GM12878 (cell line): ENCODE data around the gene ARHGEF3. TPM values are rescaled to one million over a fixed set of nuclear protein-coding genes. Genes with fewer than 3 reads are reported as not detected.
A peak's percentile ranks its signal among the peaks of the same experiment; 100 is the strongest.

Source experiments
- BACH1 ChIP-seq: fragments of 450-650 bp; IDR thresholded peaks from 2 replicates; pipeline ENCODE4 v1.6.1; 2017; ENCODE audit warnings: mild to moderate bottlenecking, borderline replicate concordance
- CHD1 ChIP-seq: IDR thresholded peaks from 2 replicates; pipeline ENCODE4 v1.6.1; 2012; ENCODE audit warnings: low read depth, low read length, improper control_type of control experiment
- CREB1 ChIP-seq: IDR thresholded peaks from 2 replicates; pipeline ENCODE4 v1.6.1; 2012; ENCODE audit warnings: low read depth, mild to moderate bottlenecking, inconsistent platforms
- ELK1 ChIP-seq: IDR thresholded peaks from 2 replicates; pipeline ENCODE4 v1.6.1; 2012; ENCODE audit warnings: low read depth, low read length, improper control_type of control experiment
- EP300 ChIP-seq, 2 experiments: fragments of 150-350 bp in 1 of 2; IDR thresholded peaks; 2 replicates each; pipeline ENCODE4 v1.6.1; 2011 to 2012; ENCODE audit warnings: low read depth in 2 of 2, low read length in 2 of 2, borderline replicate concordance in 1 of 2, improper control_type of control experiment in 1 of 2, inconsistent platforms in 1 of 2; ENCODE audit not compliant: control insufficient read depth in 1 of 2
- EZH2 ChIP-seq: IDR thresholded peaks from 2 replicates; pipeline ENCODE4 v1.6.1; 2012; ENCODE audit warnings: low read depth, mild to moderate bottlenecking, control low read depth, inconsistent platforms, low read length, borderline replicate concordance; ENCODE audit not compliant: control insufficient read depth
- FOXK2 ChIP-seq: fragments of 450-650 bp; IDR thresholded peaks from 2 replicates; pipeline ENCODE4 v1.6.1; 2017; ENCODE audit warnings: mild to moderate bottlenecking, moderate library complexity
- HSF1 ChIP-seq: fragments of 150-350 bp; IDR thresholded peaks from 2 replicates; pipeline ENCODE4 v1.6.1; 2014; ENCODE audit warnings: mild to moderate bottlenecking, low read depth, low read length
- KAT2A ChIP-seq: conservative IDR thresholded peaks from 2 replicates; pipeline ENCODE4 v1.6.1; 2011; ENCODE audit warnings: low read depth, low read length; ENCODE audit not compliant: control insufficient read depth
- NBN ChIP-seq: fragments of 450-650 bp; IDR thresholded peaks from 2 replicates; pipeline ENCODE4 v1.6.1; 2016
- NFIC ChIP-seq: IDR thresholded peaks from 2 replicates; pipeline ENCODE4 v1.6.1; 2012; ENCODE audit warnings: low read depth, mild to moderate bottlenecking, inconsistent platforms, low read length, moderate library complexity
- NFXL1 ChIP-seq: fragments of 450-650 bp; IDR thresholded peaks from 2 replicates; pipeline ENCODE4 v1.6.1; 2017; ENCODE audit warnings: antibody characterized with exemption, mild to moderate bottlenecking, borderline replicate concordance
- PAX8 ChIP-seq: fragments of 450-650 bp; IDR thresholded peaks from 2 replicates; pipeline ENCODE4 v1.6.1; 2017; ENCODE audit warnings: mild to moderate bottlenecking, moderate library complexity
- PBX3 ChIP-seq: IDR thresholded peaks from 2 replicates; pipeline ENCODE4 v1.6.1; 2011; ENCODE audit warnings: mild to moderate bottlenecking, low read depth, low read length, moderate library complexity; ENCODE audit not compliant: insufficient replicate concordance
- PML ChIP-seq: IDR thresholded peaks from 2 replicates; pipeline ENCODE4 v1.6.1; 2012; ENCODE audit warnings: low read length, inconsistent platforms
- POU2F2 ChIP-seq: IDR thresholded peaks from 3 replicates; pipeline ENCODE4 v1.6.1; 2011; ENCODE audit warnings: low read depth, mild to moderate bottlenecking, low read length, borderline replicate concordance
- PRDM15 ChIP-seq: fragments of 450-650 bp; formaldehyde crosslinking; IDR thresholded peaks from 2 replicates; pipeline ENCODE4 v1.4.0; 2020; ENCODE audit warnings: mild to moderate bottlenecking, moderate library complexity
- TARDBP ChIP-seq: IDR thresholded peaks from 2 replicates; pipeline ENCODE4 v1.6.1; 2016; ENCODE audit warnings: borderline replicate concordance
- USF1 ChIP-seq: IDR thresholded peaks from 2 replicates; pipeline ENCODE4 v1.6.1; 2011; ENCODE audit warnings: borderline replicate concordance, low read depth, mild to moderate bottlenecking, moderate library complexity, mixed read lengths, low read length; ENCODE audit not compliant: insufficient read depth; ENCODE audit errors: extremely low read length
- ZNF207 ChIP-seq: fragments of 450-650 bp; IDR thresholded peaks from 2 replicates; pipeline ENCODE4 v1.6.1; 2014; ENCODE audit warnings: antibody characterized with exemption, mild to moderate bottlenecking, borderline replicate concordance
- polyA plus RNA-seq, 11 experiments: library from polyadenylated mRNA; depleted of rRNA in 4 of 11; unstranded in 6 of 11; stranded (reverse) in 5 of 11; fragments of >200 nt; fragmentation: Nextera tagmentation in 4 of 11; fragmentation: Illumina TruSeq in 1 of 11; extraction: Ambion mirVana in 4 of 11; extraction: Trizol in 1 of 11; gene quantifications; 1 replicate in 1 of 11; 2 replicates in 10 of 11; pipeline versions ENCODE4 v1.2.1 to v1.2.3, GENCODE V29; 2011 to 2016; ENCODE audit warnings: inconsistent platforms in 2 of 11, missing spikeins in 2 of 11, low read depth in 1 of 11
- total RNA-seq, 4 experiments: library from RNA; depleted of rRNA in 3 of 4; stranded (reverse); fragments of >200 nt in 3 of 4; fragmentation: Illumina TruSeq in 1 of 4; extraction: Trizol in 1 of 4; gene quantifications; 2 replicates each; pipeline versions ENCODE4 v1.2.1 to v1.2.3, GENCODE V29; 2013 to 2021

The ARHGEF3 gene
- total and polyA plus RNA-seq, 10 of the 15 experiments (the other 5 are each of a cell fraction or from before 2014, with no cell fraction given), result 21.8 to 78.7 (median 56.2) TPM

GRCh38 chr3:56801662-56802377, at the start of gene ARHGEF3 (continued):
- 0 out of 2 replicates have a peak, but pooled peaks have one; percentile 12 for TF ChIP-seq PRDM15
- no peak for TF ChIP-seq EZH2
- TF ChIP-seq ZNF207, result no peak
- TF ChIP-seq TARDBP, result no peak
- TF ChIP-seq NFIC, result no peak
- no peak for TF ChIP-seq POU2F2
- TF ChIP-seq CHD1, result no peak
- no peak for TF ChIP-seq PBX3
- TF ChIP-seq HSF1, result no peak
- no peak for TF ChIP-seq KAT2A
- no peak for TF ChIP-seq PML
- TF ChIP-seq USF1, result peak; percentile 89
- TF ChIP-seq ELK1, result no peak
- no peak for TF ChIP-seq CREB1
- no peak for TF ChIP-seq PAX8
- TF ChIP-seq EP300 (IDR thresholded peaks at IDR 0.05; ENCODE audit: borderline replicate concordance in 1 of 2, control insufficient read depth in 1 of 2, low read depth in 2 of 2, low read length in 2 of 2), result no peak
- TF ChIP-seq NFXL1, result no peak
- TF ChIP-seq NBN, result peak; percentile 58
- TF ChIP-seq BACH1, result 0 out of 2 replicates have a peak, but pooled peaks have one; percentile 73
- no peak for TF ChIP-seq FOXK2
